Heart left ventricle (tissue), 13 donors: ENCODE measurements around the gene RTEL1.

Experiments used
- CTCF ChIP-seq, 12 donors: fragments of 200-600 bp; sonication (generic) in 4 of 12; IDR thresholded peaks; one replicate each; pipeline versions ENCODE4 v1.5.0 to v1.8.0; 2018 to 2022; ENCODE audit warnings: antibody characterized with exemption in 12 of 12, mild to moderate bottlenecking in 5 of 12
- POLR2A ChIP-seq, 2 donors: fragments of 450-650 bp; IDR thresholded peaks; one replicate each; pipeline ENCODE4 v1.6.1; 2017; ENCODE audit warnings: antibody characterized with exemption in 2 of 2, mild to moderate bottlenecking in 2 of 2, moderate library complexity in 2 of 2
- donor health status: ischemic (EF 13 %, LVEDD 7.1; RV severe dilation, severe dysfunction).
- donor health status: DM: no; HTN: yes; CAD: no.
- donor health status: DM: no; HTN: no; CAD: no.
- donor health status: ischemic (EF 25% LVEDD 6.9; RV normal size, moderate dysfunction).
- donor health status: ischemic (EF 25% LVEDD 5.7; RV mildly dilated, moderate dysfunction).
- donor health status: ischemic (EF 35%, LVEDD 5.7; RV mildly dilated, moderate dysfunction).
- donor health status: nonischemic (EF 11% LVEDD 7.7; RV severe dilation, severe dysfunction).
- donor health status: DM: yes; HTN: yes; CAD: no.
- donor health status: PGD.
- donor health status: ischemic (EF 29% LVEDD 5.4; RV normal size, mild dysfunction).
- donor health status: nonischemic (EF 23%, LVEDD 6.1; RV moderate dilation, normal function).

GRCh38 chr20:63667858-63668257, 9.7 kb downstream of the RTEL1 start:
- TF ChIP-seq CTCF (IDR thresholded peaks at IDR 0.05) (no peak), POLR2A (IDR thresholded peaks at IDR 0.05) (no peak)
